HG02642 (cell line): ENCODE data around the gene TBX1.

Experiments used
- ATAC-seq: cut with Tn5 transposase; IDR thresholded peaks from one replicate; pipeline ENCODE4 v1.9.1; 2021; ENCODE audit warnings: mild to moderate bottlenecking; ENCODE audit not compliant: unreplicated experiment, poor library complexity

Gene TBX1

GRCh38 chr22:19735665-19736510 lies 24.7 kb upstream of the TBX1 start:
- ATAC-seq, result no peak

GRCh38 chr22:19737846-19738663 lies 22.5 kb upstream of the TBX1 start:
- ATAC-seq, result no peak

- ATAC-seq, result no peak
Observed at GRCh38 chr22:19738664-19739447, 21.7 kb upstream of the TBX1 start.

GRCh38 chr22:19739448-19739895 lies 21.1 kb upstream of the TBX1 start:
- no peak for ATAC-seq

GRCh38 chr22:19739911-19740449 lies 20.6 kb upstream of the TBX1 start:
- no peak for ATAC-seq

GRCh38 chr22:19740586-19740985 lies 20.0 kb upstream of the TBX1 start:
- no peak for ATAC-seq

GRCh38 chr22:19741053-19741452 lies 19.5 kb upstream of the TBX1 start:
- no peak for ATAC-seq

GRCh38 chr22:19742160-19743066 lies 18.2 kb upstream of the TBX1 start:
- ATAC-seq, result no peak

GRCh38 chr22:19743081-19743480 lies 17.5 kb upstream of the TBX1 start:
- no peak for ATAC-seq

GRCh38 chr22:19743651-19744050 lies 16.9 kb upstream of the TBX1 start:
- no peak for ATAC-seq

GRCh38 chr22:19744350-19745006 lies 16.1 kb upstream of the TBX1 start:
- ATAC-seq, result no peak

- no peak for ATAC-seq
Observed at GRCh38 chr22:19745155-19746101, 15.2 kb upstream of the TBX1 start.

- no peak for ATAC-seq
Observed at GRCh38 chr22:19746726-19747125, 13.9 kb upstream of the TBX1 start.

GRCh38 chr22:19747551-19747950 lies 13.0 kb upstream of the TBX1 start:
- ATAC-seq, result no peak

GRCh38 chr22:19748139-19748538 lies 12.4 kb upstream of the TBX1 start:
- ATAC-seq, result no peak

GRCh38 chr22:19748991-19749664 lies 11.4 kb upstream of the TBX1 start:
- no peak for ATAC-seq

GRCh38 chr22:19749876-19750275 lies 10.7 kb upstream of the TBX1 start:
- ATAC-seq, result no peak
